22Rv1 (cell line): Measurements from ENCODE around the gene COPZ2.

Experiments
- CTCF ChIP-seq: fragments of 450-650 bp; IDR thresholded peaks from 2 replicates; pipeline ENCODE4 v1.5.1; 2017; ENCODE audit warnings: mild to moderate bottlenecking
- ZFX ChIP-seq: fragments of 450-650 bp; IDR thresholded peaks from 2 replicates; pipeline ENCODE4 v1.6.1; 2017; ENCODE audit warnings: antibody characterized with exemption, borderline replicate concordance

- TF ChIP-seq CTCF (peak; percentile 78), ZFX (no peak)
Measured at GRCh38 chr17:47978324-47978723, 59.3 kb downstream of the COPZ2 start.
